Motor neuron (in vitro differentiated cells): Measurements from ENCODE around the gene HACD1. TPM values are rescaled to one million over a fixed set of nuclear protein-coding genes. Genes with fewer than 3 reads are reported as not detected.

ENCODE experiments used
- ATAC-seq, 8 experiments: fragments of 200-7000 bp; cut with Tn5 transposase; replicated peaks in 6 of 8; 2 replicates each; pipeline ENCODE4 v1.8.0; 2021; ENCODE audit warnings: mild to moderate bottlenecking in 8 of 8, moderate library complexity in 8 of 8
- H3K27ac ChIP-seq, 2 donors: fragments of 250-450 bp; sonication (Bioruptor Pico); 2 replicates each; pipeline ENCODE4 v1.9.0; 2021; ENCODE audit warnings: antibody characterized with exemption in 2 of 2, mild to moderate bottlenecking in 2 of 2, moderate library complexity in 1 of 2
- H3K4me1 ChIP-seq, 2 donors: fragments of 250-450 bp; sonication (Bioruptor Pico); replicated peaks in 1 of 2; 2 replicates each; pipeline ENCODE4 v1.6.1; 2021; ENCODE audit warnings: antibody characterized with exemption in 2 of 2, mild to moderate bottlenecking in 2 of 2, moderate library complexity in 1 of 2
- H3K4me3 ChIP-seq, 5 donors: fragments of 250-450 bp; sonication (Bioruptor Pico); 2 replicates each; pipeline ENCODE4 v1.9.0; 2021; ENCODE audit warnings: antibody characterized with exemption in 5 of 5, mild to moderate bottlenecking in 5 of 5, moderate library complexity in 4 of 5
- WGBS, 10 experiments: fragments of 450-650 bp; shearing (Covaris generic); methylation state at CpG; one replicate each; pipeline ENCODE4 v1.0.0; 2022; 5-methylcytosine and 5-hydroxymethylcytosine counted together
- in situ Hi-C, 9 experiments: fragments of 400-800 bp; cut with MboI; loops; one replicate each; pipeline ENCODE4 v1.15.0; 2021; ENCODE audit warnings: low sequenced_read_pairs in 9 of 9, low pct_unique_long_range_greater_than_20kb in 2 of 9; ENCODE audit not compliant: unreplicated experiment in 9 of 9
- total RNA-seq, 8 experiments: library from RNA; unstranded; fragments of 300-600 nt; gene quantifications; 2 replicates each; pipeline versions ENCODE4 v1.2.3 to v1.2.4, GENCODE V29; 2022

HACD1 gene
- total RNA-seq, 8 experiments from 2014 or later = 1.3 to 16.0 (median 6.5) TPM

- Histone ChIP-seq H3K4me1 (peaks cover 0 to under 1% of the 10 kb centered on the region in 2 donors), H3K4me3 (no peak overlapping the region), H3K27ac (no peak overlapping the region)
- WGBS, 10 experiments = 50 to 100% (median 70%) methylated on average over 1 to 3 of the region's 3 CpGs; no CpG with 5 or more reads in 4 of the 10 experiments
- ATAC-seq = no peak
- in situ Hi-C loops = loop anchor here in 1 of 9 experiments (25.0 kb wide), 1 partner anchor 270 kb away; no protein-coding TSS in a partner anchor
Measured at GRCh38 chr10:17557459-17557858, 59.7 kb downstream of the HACD1 start.

GRCh38 chr10:17548770-17549169 lies 68.4 kb downstream of the HACD1 start:
- ATAC-seq = peak in 7 of 8 experiments; percentile 33 to 81 (median 63)
- no peak overlapping the region for H3K4me3 ChIP-seq
- no peak overlapping the region for H3K27ac ChIP-seq
- H3K4me1 ChIP-seq = peaks cover 0 to 5% of the 10 kb centered on the region in 2 donors
- in situ Hi-C loops = no loop called here
- WGBS, 10 experiments = 0 to 100% (median 20%) methylated on average over 1 to 3 of the region's 3 CpGs; no CpG with 5 or more reads in 2 of the 10 experiments

DNA sequence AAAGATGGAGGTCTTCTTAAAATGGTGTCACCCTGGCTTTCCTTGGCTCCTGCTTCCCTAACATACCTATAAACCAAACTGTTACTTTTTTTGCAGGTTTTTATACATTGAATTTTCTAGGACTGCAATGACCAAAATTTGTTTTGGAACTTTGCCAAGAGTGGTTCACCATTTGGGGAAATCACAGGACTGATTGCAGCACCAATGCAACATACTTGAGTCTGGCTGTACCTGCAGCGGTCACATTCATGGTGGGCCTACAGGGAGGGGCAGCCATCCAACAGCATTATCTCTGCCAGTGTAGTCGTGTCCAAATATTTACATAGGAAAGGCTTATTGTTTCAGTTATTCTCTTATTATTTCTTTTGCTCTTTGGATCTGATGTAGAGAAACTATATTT lies 69.0 kb downstream of the HACD1 start:
- no peak for ATAC-seq
- Histone ChIP-seq H3K4me3 (no peak overlapping the region), H3K27ac (no peak overlapping the region), H3K4me1 (peaks cover 0 to 5% of the 10 kb centered on the region in 2 donors)
- 55 to 90% (median 73%) methylated on average over 1 to 2 of the region's 2 CpGs; no CpG with 5 or more reads in 4 of the 10 experiments for WGBS, 10 experiments
- in situ Hi-C loops = no loop called here

GRCh38 chr10:17547060-17547459 lies 70.1 kb downstream of the HACD1 start:
- peaks cover 0 to 5% of the 10 kb centered on the region in 2 donors for H3K4me1 ChIP-seq
- in situ Hi-C loops = no loop called here
- peak in 1 of 8 experiments; percentile 22 for ATAC-seq
- WGBS, 10 experiments = 50 to 100% (median 90%) methylated on average over 1 to 2 of the region's 2 CpGs; no CpG with 5 or more reads in 2 of the 10 experiments
- H3K4me3 ChIP-seq = no peak overlapping the region
- H3K27ac ChIP-seq = no peak overlapping the region

DNA sequence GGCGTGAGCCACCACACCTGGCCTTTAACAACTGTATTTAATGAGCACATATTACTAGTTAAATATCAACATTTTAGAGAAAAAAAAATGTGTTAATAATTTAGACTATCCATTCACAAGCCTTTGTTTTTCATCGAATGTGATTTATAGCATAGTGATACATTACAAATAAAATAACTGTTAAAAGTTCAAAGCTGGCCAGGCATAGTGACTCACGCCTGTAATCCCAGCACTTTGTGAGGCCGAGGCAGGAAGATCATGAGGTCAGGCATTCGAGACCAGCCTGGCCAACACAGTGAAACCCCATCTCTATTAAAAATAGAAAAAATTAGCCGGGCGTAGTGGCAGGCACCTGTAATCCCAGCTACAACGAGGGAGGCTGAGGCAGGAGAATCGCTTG lies 72.7 kb downstream of the HACD1 start:
- ATAC-seq = no peak
- Histone ChIP-seq H3K27ac (no peak overlapping the region), H3K4me3 (no peak overlapping the region), H3K4me1 (peaks cover 0 to 5% of the 10 kb centered on the region in 2 donors)
- WGBS, 10 experiments = 50 to 100% (median 88%) methylated on average over 1 to 8 of the region's 9 CpGs
- in situ Hi-C loops = no loop called here

Other genes with a start within 250 kb of the HACD1 start
- 1 to 10 TPM in 1 of 8 experiments, under 1 TPM in 6, not detected in 1; 0.14 to 4.5 (median 0.24) TPM for gene ST8SIA6, start 162.8 kb downstream of the HACD1 start, total RNA-seq
- 10 to 100 TPM; 15.9 to 35.6 (median 25.8) TPM for gene STAM, start 26.8 kb upstream of the HACD1 start, total RNA-seq
- under 1 TPM; 0.04 to 0.24 (median 0.09) TPM for gene TMEM236, start 134.8 kb upstream of the HACD1 start, total RNA-seq
- gene MRC1, start 192.0 kb upstream of the HACD1 start, total RNA-seq = under 1 TPM in 3 of 8 experiments, not detected in 5; 0.05 to 0.14 (median 0.08) TPM